HepG2 (cell line): Measurements from ENCODE around the gene PLA2G7. TPM values are rescaled to one million over a fixed set of nuclear protein-coding genes. Genes with fewer than 3 reads are reported as not detected.

ENCODE experiments used
- ATAC-seq: fragments of 200-7000 bp; cut with Tn5 transposase; 3 replicates; pipeline ENCODE4 v1.9.1; 2020; ENCODE audit warnings: mild to moderate bottlenecking, moderate library complexity
- BruUV-seq: library from RNA; stranded (reverse); fragments of 400-500 nt; replicated peaks from 2 replicates; lab custom pipeline; 2021; lab: Mats Ljungman, UMichigan
- CTCF ChIA-PET: fragments of 300-600 bp; formaldehyde crosslinking; extraction: SDS; loops from one replicate; lab custom pipeline; 2021; ENCODE audit warnings: low total read pairs, inconsistent platforms, low intra/inter-chr PET ratio; lab: Yijun Ruan, JAX
- POLR2A ChIA-PET: fragments of 350-600 bp; sonication (Branson Sonifier 250); formaldehyde crosslinking; loops from one replicate; lab custom pipeline; 2020; ENCODE audit warnings: antibody characterized with exemption, inconsistent platforms; lab: Yijun Ruan, JAX
- DNase-seq: peaks from one replicate; pipeline ENCODE4 v3.0.0-alpha.2; 2015; ENCODE audit warnings: low spot score
- FAIRE-seq: peaks from 3 replicates; lab custom pipeline; 2011; peaks lifted over from hg19 to GRCh38; lab: Jason Lieb, UNC
- H2AFZ ChIP-seq: one replicate; pipeline ENCODE4 v1.6.1; 2011; ENCODE audit warnings: low read length, inconsistent platforms
- H3K27ac ChIP-seq: fragments of 300-600 bp; 3 replicates; pipeline ENCODE4 v1.8.0; 2011; ENCODE audit warnings: mixed run types, mild to moderate bottlenecking, mixed read lengths, low read length, inconsistent platforms; ENCODE audit not compliant: insufficient read depth; ENCODE audit errors: extremely low read length
- H3K27me3 ChIP-seq, 2 experiments: fragments of 200-600 bp in 1 of 2; 2 replicates in 1 of 2; 3 replicates in 1 of 2; pipeline versions ENCODE4 v1.6.0 to v1.8.0; 2011; ENCODE audit warnings: low read length in 2 of 2, mild to moderate bottlenecking in 2 of 2, moderate library complexity in 2 of 2, inconsistent platforms in 1 of 2; ENCODE audit not compliant: insufficient read depth in 2 of 2, control insufficient read depth in 1 of 2
- H3K36me3 ChIP-seq, 2 experiments: fragments of 200-600 bp in 1 of 2; replicated peaks in 1 of 2; 2 replicates in 1 of 2; 3 replicates in 1 of 2; pipeline versions ENCODE4 v1.5.1 to v1.8.0; 2011; ENCODE audit warnings: low read length in 2 of 2, inconsistent platforms in 1 of 2; ENCODE audit not compliant: insufficient read depth in 2 of 2, control insufficient read depth in 1 of 2
- H3K4me1 ChIP-seq: 2 replicates; pipeline ENCODE4 v1.5.1; 2012; ENCODE audit warnings: low read length, inconsistent platforms; ENCODE audit not compliant: insufficient read depth
- H3K4me2 ChIP-seq: 2 replicates; pipeline ENCODE4 v1.6.0; 2011; ENCODE audit warnings: low read depth, low read length, inconsistent platforms
- H3K4me3 ChIP-seq, 3 experiments: fragments of 200-600 bp in 1 of 3; sonication (generic), shearing (Covaris generic) in 1 of 3; replicated peaks in 1 of 3; 2 replicates each; pipeline ENCODE4 v1.5.1; 2011 to 2016; ENCODE audit warnings: low read length in 3 of 3, inconsistent platforms in 2 of 3, low read depth in 2 of 3, mild to moderate bottlenecking in 2 of 3, control low read depth in 1 of 3, mixed read lengths in 1 of 3; ENCODE audit not compliant: insufficient read depth in 1 of 3
- H3K79me2 ChIP-seq: one replicate; pipeline ENCODE4 v1.6.1; 2011; ENCODE audit warnings: low read length, inconsistent platforms; ENCODE audit not compliant: insufficient read depth
- H3K9ac ChIP-seq: 2 replicates; pipeline ENCODE4 v1.6.0; 2011; ENCODE audit warnings: mild to moderate bottlenecking, low read depth, low read length, inconsistent platforms; ENCODE audit not compliant: insufficient read depth
- H3K9me3 ChIP-seq: 2 replicates; pipeline ENCODE4 v1.5.1; 2012; ENCODE audit warnings: mild to moderate bottlenecking, low read length
- H4K20me1 ChIP-seq: 2 replicates; pipeline ENCODE4 v1.6.0; 2011; ENCODE audit warnings: inconsistent platforms, mild to moderate bottlenecking, low read length, moderate library complexity; ENCODE audit not compliant: insufficient read depth
- EZH2 ChIP-seq: conservative IDR thresholded peaks from 2 replicates; pipeline ENCODE4 v1.6.1; 2012; ENCODE audit warnings: mild to moderate bottlenecking, low read depth, low read length, moderate library complexity
- HHEX ChIP-seq: IDR thresholded peaks from 2 replicates; pipeline ENCODE4 v1.6.1; 2016; ENCODE audit warnings: control low read depth
- HNRNPLL ChIP-seq: fragments of 200-400 bp; formaldehyde crosslinking; IDR thresholded peaks from 2 replicates; pipeline ENCODE4 v1.6.1; 2017; ENCODE audit warnings: mild to moderate bottlenecking, low read depth, low read length; ENCODE audit not compliant: poor library complexity, severe bottlenecking
- KDM4B ChIP-seq: sonication (generic); formaldehyde crosslinking; IDR thresholded peaks from 2 replicates; pipeline ENCODE4 v1.4.0; 2020; ENCODE audit warnings: missing genetic modification reagents
- NR3C1 ChIP-seq: sonication (generic); formaldehyde crosslinking; IDR thresholded peaks from 2 replicates; pipeline ENCODE4 v1.4.0; 2020; ENCODE audit warnings: missing genetic modification reagents
- PHF20 ChIP-seq: sonication (generic); formaldehyde crosslinking; IDR thresholded peaks from 2 replicates; pipeline ENCODE4 v1.5.0; 2020; ENCODE audit warnings: mild to moderate bottlenecking, missing genetic modification reagents
- SALL2 ChIP-seq: sonication (generic); formaldehyde crosslinking; IDR thresholded peaks from 2 replicates; pipeline ENCODE4 v1.8.1; 2023; ENCODE audit warnings: mild to moderate bottlenecking, missing genetic modification reagents, inconsistent platforms
- YEATS4 ChIP-seq: sonication (generic); formaldehyde crosslinking; IDR thresholded peaks from 2 replicates; pipeline ENCODE4 v1.4.0; 2020; ENCODE audit warnings: missing genetic modification reagents, borderline replicate concordance
- ZFP36L1 ChIP-seq: sonication (generic); formaldehyde crosslinking; IDR thresholded peaks from 2 replicates; pipeline ENCODE4 v1.8.0; 2022; ENCODE audit warnings: mild to moderate bottlenecking, missing genetic modification reagents, moderate library complexity
- ZFYVE20 ChIP-seq: sonication (generic); formaldehyde crosslinking; IDR thresholded peaks from 2 replicates; pipeline ENCODE4 v1.8.0; 2023; ENCODE audit warnings: low read depth, mild to moderate bottlenecking, moderate library complexity, missing genetic modification reagents, borderline replicate concordance
- ZNF333 ChIP-seq: sonication (generic); formaldehyde crosslinking; IDR thresholded peaks from 2 replicates; pipeline ENCODE4 v1.4.0; 2020; ENCODE audit warnings: mild to moderate bottlenecking, missing genetic modification reagents, borderline replicate concordance
- ZNF703 ChIP-seq: sonication (generic); formaldehyde crosslinking; IDR thresholded peaks from 2 replicates; pipeline ENCODE4 v1.5.1; 2020; ENCODE audit warnings: missing genetic modification reagents, mild to moderate bottlenecking, moderate library complexity, borderline replicate concordance
- WGBS: methylation state at CpG from one replicate; pipeline ENCODE4 v1.1.6; 2017; ENCODE audit warnings: low lambda C conversion rate; 5-methylcytosine and 5-hydroxymethylcytosine counted together
- in situ Hi-C: cut with HindIII; loops from 2 replicates; pipeline ENCODE4 v1.10.0; 2017; ENCODE audit warnings: low pct_unique_long_range_greater_than_20kb; ENCODE audit not compliant: extremely low pct_ligation_motif_present
- intact Hi-C: fragments of 100-400 bp; cut with micrococcal nuclease; formaldehyde crosslinking; loops from one replicate; pipeline ENCODE4 v1.10.0; 2022; ENCODE audit not compliant: unreplicated experiment
- polyA plus RNA-seq, 8 experiments: library from polyadenylated mRNA; depleted of rRNA in 3 of 8; stranded (reverse) in 7 of 8; unstranded in 1 of 8; fragments of >200 nt; fragmentation: Illumina TruSeq in 4 of 8; extraction: Trizol in 4 of 8; gene quantifications; 2 replicates each; pipeline versions ENCODE4 v1.2.1 to v1.2.3, GENCODE V29; 2011 to 2016; ENCODE audit warnings: low read depth in 4 of 8, missing spikeins in 1 of 8, mixed read lengths in 1 of 8; ENCODE audit not compliant: insufficient read depth in 1 of 8
- total RNA-seq, 5 experiments: library from RNA; depleted of rRNA; stranded (reverse); fragments of >200 nt; fragmentation: Illumina TruSeq; extraction: Trizol; gene quantifications; 2 replicates each; pipeline ENCODE4 v1.2.3, GENCODE V29; 2016; ENCODE audit warnings: low read depth in 1 of 5
- TF ChIP-seq, protein P1 (sequence below): sonication (generic); formaldehyde crosslinking; IDR thresholded peaks from 2 replicates; pipeline ENCODE4 v1.8.0; 2022; ENCODE audit warnings: mild to moderate bottlenecking, missing genetic modification reagents, borderline replicate concordance

The PLA2G7 gene
- total and polyA plus RNA-seq, 2 of the 13 experiments (the other 11 are each of a cell fraction or from before 2014, with no cell fraction given) = not detected

- ATAC-seq = no peak
- Histone ChIP-seq H3K9ac (no peak overlapping the region), H4K20me1 (no peaks in the 10 kb centered on the region), H3K9me3 (no peaks in the 10 kb centered on the region), H3K4me1 (peaks cover 18% of the 10 kb centered on the region), H2AFZ (no peak overlapping the region), H3K4me3 (no peak overlapping the region; a peak in 1 of 6 replicates), H3K79me2 (no peaks in the 10 kb centered on the region), H3K4me2 (peak overlapping the region; percentile 63), H3K27me3 (peaks cover 4 to 39% of the 10 kb centered on the region in 2 experiments; a peak in 4 of 5 replicates), H3K27ac (no peak overlapping the region), H3K36me3 (no peaks in the 10 kb centered on the region)
- DNase-seq = no peak
- peak; percentile 27 for TF ChIP-seq HNRNPLL
- 0 out of 2 replicates have a peak, but pooled peaks have one; percentile 64 for TF ChIP-seq EZH2
- 0 out of 2 replicates have a peak, but pooled peaks have one; percentile 46 for TF ChIP-seq ZNF703
- TF ChIP-seq ZFYVE20 (CRISPR knock-in tag) = no peak
- no peak for TF ChIP-seq ZFP36L1
- 4% methylated on average over 8 of the region's 8 CpGs for WGBS
- BruUV-seq = no TSS peak
- in situ Hi-C loops (no loop called here), intact Hi-C loops (no loop called here)
- no peak for FAIRE-seq
- POLR2A ChIA-PET = no interaction called here
- CTCF ChIA-PET = no interaction called here
These were observed 501 bp upstream of the PLA2G7 start for GRCh38 chr6:46735720-46736031.

DNA sequence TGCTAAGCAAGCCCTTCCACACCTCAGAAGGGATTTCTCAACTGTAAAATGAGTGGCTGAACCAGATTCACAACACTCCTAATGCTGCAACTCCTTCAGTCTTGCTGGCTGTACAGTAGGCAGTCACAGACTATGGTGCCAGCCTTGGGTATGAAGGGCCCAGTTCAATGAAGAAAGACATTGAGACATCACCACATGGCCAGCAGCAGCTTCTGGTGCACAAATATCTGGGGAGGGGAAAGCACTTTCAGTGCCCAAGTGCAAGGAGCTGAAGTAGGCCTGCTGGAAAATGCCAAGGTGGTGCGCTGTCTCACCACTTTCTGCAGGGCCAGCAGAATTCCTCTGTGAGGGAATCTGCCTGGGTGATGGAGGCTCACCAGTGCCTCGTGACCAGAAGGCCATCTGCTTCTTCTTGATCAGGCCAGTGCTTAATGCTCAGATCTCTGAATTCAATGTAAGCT is 1.8 kb downstream of the PLA2G7 start:
- Histone ChIP-seq H3K9me3 (no peaks in the 10 kb centered on the region), H3K9ac (no peak overlapping the region), H3K27me3 (peaks cover 4 to 39% of the 10 kb centered on the region in 2 experiments; a peak in 4 of 5 replicates), H3K79me2 (no peaks in the 10 kb centered on the region), H3K36me3 (no peaks in the 10 kb centered on the region), H2AFZ (no peak overlapping the region), H3K4me1 (peaks cover 18% of the 10 kb centered on the region), H3K4me3 (no peak overlapping the region), H3K27ac (no peak overlapping the region), H4K20me1 (no peaks in the 10 kb centered on the region)
- in situ Hi-C loops = no loop called here
- POLR2A ChIA-PET = no interaction called here
- intact Hi-C loops = no loop called here
- FAIRE-seq (no peak), ATAC-seq (no peak)
- CTCF ChIA-PET = no interaction called here
- 50% methylated on average over 2 of the region's 2 CpGs for WGBS
- no TSS peak for BruUV-seq
- no peak for TF ChIP-seq YEATS4 (CRISPR knock-in tag)
- TF ChIP-seq, protein P1, sequence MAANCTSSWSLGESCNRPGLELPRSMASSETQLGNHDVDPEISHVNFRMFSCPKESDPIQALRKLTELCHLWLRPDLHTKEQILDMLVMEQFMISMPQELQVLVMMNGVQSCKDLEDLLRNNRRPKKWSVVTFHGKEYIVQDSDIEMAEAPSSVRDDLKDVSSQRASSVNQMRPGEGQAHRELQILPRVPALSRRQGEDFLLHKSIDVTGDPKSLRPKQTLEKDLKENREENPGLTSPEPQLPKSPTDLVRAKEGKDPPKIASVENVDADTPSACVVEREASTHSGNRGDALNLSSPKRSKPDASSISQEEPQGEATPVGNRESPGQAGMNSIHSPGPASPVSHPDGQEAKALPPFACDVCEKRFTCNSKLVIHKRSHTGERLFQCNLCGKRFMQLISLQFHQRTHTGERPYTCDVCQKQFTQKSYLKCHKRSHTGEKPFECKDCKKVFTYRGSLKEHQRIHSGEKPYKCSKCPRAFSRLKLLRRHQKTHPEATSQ = no peak
- TF ChIP-seq SALL2 (CRISPR knock-in tag) = no peak
- TF ChIP-seq HHEX (CRISPR knock-in tag) = no peak
- no peak for TF ChIP-seq NR3C1 (CRISPR knock-in tag)
- TF ChIP-seq ZNF333 = no peak
- no peak for TF ChIP-seq KDM4B (CRISPR knock-in tag)
- no peak for TF ChIP-seq PHF20 (CRISPR knock-in tag)
- TF ChIP-seq, all 625 proteins: peak for 0
- H3K4me2 ChIP-seq = no peak overlapping the region
- no peak for DNase-seq
